GM23248 (cell line): ENCODE measurements around the gene RPL10A.

Experiments used
- EZH2 ChIP-seq: fragments of 200-600 bp; sonication (generic); IDR thresholded peaks from 2 replicates; pipeline ENCODE4 v1.6.1; 2018; ENCODE audit warnings: antibody characterized with exemption, mild to moderate bottlenecking; ENCODE audit not compliant: insufficient read depth, poor library complexity, severe bottlenecking
- EZH2phosphoT487 ChIP-seq: fragments of 200-600 bp; sonication (generic); IDR thresholded peaks from 2 replicates; pipeline ENCODE4 v1.6.1; 2018; ENCODE audit warnings: antibody characterized with exemption, moderate library complexity, mild to moderate bottlenecking, low read depth; ENCODE audit not compliant: insufficient read depth

- no peak for TF ChIP-seq EZH2
- no peak for TF ChIP-seq EZH2phosphoT487
Measured at GRCh38 chr6:35474131-35474941, 6.1 kb downstream of the RPL10A start.
